Body of pancreas (tissue), 4 donors: ENCODE data around the gene NFIA. TPM values are rescaled to one million over a fixed set of nuclear protein-coding genes. Genes with fewer than 3 reads are reported as not detected.

Experiments used
- ATAC-seq: fragments of 150-250 bp; one replicate; pipeline ENCODE4 v1.9.1; 2016
- DNase-seq, 4 donors: peaks; one replicate each; pipeline ENCODE4 v3.0.0-alpha.2; 2019
- H3K27ac ChIP-seq, 4 donors: fragments of 200-600 bp; sonication (generic); 1 replicate in 3 of 4; 2 replicates in 1 of 4; pipeline versions ENCODE4 v1.5.1 to v1.6.1; 2016 to 2019; ENCODE audit warnings: mild to moderate bottlenecking in 1 of 4, mixed read lengths in 1 of 4, moderate library complexity in 1 of 4
- H3K27me3 ChIP-seq, 2 donors: fragments of 200-600 bp; sonication (generic); one replicate each; pipeline ENCODE4 v1.6.0; 2016; ENCODE audit warnings: mild to moderate bottlenecking in 1 of 2
- H3K36me3 ChIP-seq, 2 donors: fragments of 200-600 bp; sonication (generic); replicated peaks in 1 of 2; 2 replicates each; pipeline ENCODE4 v1.5.1; 2016; ENCODE audit warnings: low read depth in 2 of 2; ENCODE audit not compliant: insufficient read depth in 1 of 2
- H3K4me1 ChIP-seq: fragments of 200-600 bp; sonication (generic); one replicate; pipeline ENCODE4 v1.6.0; 2016
- H3K4me3 ChIP-seq, 2 donors: fragments of 200-600 bp; sonication (generic); 1 replicate in 1 of 2; 2 replicates in 1 of 2; pipeline ENCODE4 v1.5.1; 2016 to 2019
- H3K9me3 ChIP-seq, 3 donors: fragments of 200-600 bp; sonication (generic); 1 replicate in 2 of 3; 2 replicates in 1 of 3; pipeline ENCODE4 v1.5.1; 2016
- POLR2A ChIP-seq, 3 donors: fragments of 450-650 bp; IDR thresholded peaks; one replicate each; pipeline ENCODE4 v1.6.1; 2016; ENCODE audit warnings: antibody characterized with exemption in 3 of 3, mild to moderate bottlenecking in 2 of 3
- WGBS, 2 donors: methylation state at CpG; one replicate each; pipeline ENCODE4 v1.1.5; 2017; 5-methylcytosine and 5-hydroxymethylcytosine counted together
- intact Hi-C: fragments of 100-400 bp; cut with DNase I; formaldehyde crosslinking; loops from one replicate; pipeline ENCODE4 v1.15.1; 2023
- total RNA-seq, 2 donors: library from RNA; depleted of rRNA; stranded (reverse); fragments of >200 nt; gene quantifications; one replicate each; pipeline ENCODE4 v1.1.0, GENCODE V29; 2016
- TF ChIP-seq, protein P1 (sequence below), 7 experiments: fragments of 450-650 bp in 4 of 7; fragments of 200-600 bp in 3 of 7; sonication (generic) in 3 of 7; IDR thresholded peaks; one replicate each; pipeline ENCODE4 v1.5.1; 2016 to 2019; ENCODE audit warnings: antibody characterized with exemption in 7 of 7

NFIA gene
- total RNA-seq, 2 donors from 2014 or later, result 21.5 to 32.3 TPM

DNA sequence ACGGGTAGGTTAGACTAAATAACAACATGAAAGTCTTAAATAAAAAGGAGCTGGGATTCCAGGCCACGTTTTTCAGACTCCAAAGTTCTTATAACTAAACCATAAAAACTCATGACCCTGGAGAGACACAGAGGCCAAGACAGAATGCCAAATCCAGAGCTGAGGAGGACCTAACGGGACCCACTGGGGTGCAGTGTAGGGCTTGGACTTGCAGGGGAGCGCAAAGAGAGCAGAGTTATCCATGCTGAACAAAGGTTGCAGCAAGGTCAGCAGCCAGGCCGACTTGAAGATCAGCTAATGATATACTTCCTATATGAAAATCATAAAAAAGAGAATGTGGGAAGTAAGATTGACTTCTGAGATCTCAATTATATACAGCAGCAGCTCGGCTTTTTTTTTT lies 405.4 kb downstream of the NFIA start:
- ATAC-seq (no peak), DNase-seq (no peak)
- no peaks in the 10 kb centered on the region for H3K36me3 ChIP-seq
- no peak overlapping the region for H3K27ac ChIP-seq
- no peak overlapping the region for H3K4me3 ChIP-seq
- intact Hi-C loops, result no loop called here
- peaks cover 7% of the 10 kb centered on the region for H3K4me1 ChIP-seq
- H3K27me3 ChIP-seq, result no peaks in the 10 kb centered on the region
- TF ChIP-seq, protein P1, sequence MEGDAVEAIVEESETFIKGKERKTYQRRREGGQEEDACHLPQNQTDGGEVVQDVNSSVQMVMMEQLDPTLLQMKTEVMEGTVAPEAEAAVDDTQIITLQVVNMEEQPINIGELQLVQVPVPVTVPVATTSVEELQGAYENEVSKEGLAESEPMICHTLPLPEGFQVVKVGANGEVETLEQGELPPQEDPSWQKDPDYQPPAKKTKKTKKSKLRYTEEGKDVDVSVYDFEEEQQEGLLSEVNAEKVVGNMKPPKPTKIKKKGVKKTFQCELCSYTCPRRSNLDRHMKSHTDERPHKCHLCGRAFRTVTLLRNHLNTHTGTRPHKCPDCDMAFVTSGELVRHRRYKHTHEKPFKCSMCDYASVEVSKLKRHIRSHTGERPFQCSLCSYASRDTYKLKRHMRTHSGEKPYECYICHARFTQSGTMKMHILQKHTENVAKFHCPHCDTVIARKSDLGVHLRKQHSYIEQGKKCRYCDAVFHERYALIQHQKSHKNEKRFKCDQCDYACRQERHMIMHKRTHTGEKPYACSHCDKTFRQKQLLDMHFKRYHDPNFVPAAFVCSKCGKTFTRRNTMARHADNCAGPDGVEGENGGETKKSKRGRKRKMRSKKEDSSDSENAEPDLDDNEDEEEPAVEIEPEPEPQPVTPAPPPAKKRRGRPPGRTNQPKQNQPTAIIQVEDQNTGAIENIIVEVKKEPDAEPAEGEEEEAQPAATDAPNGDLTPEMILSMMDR (IDR thresholded peaks at IDR 0.05), result no peak
- no peak for TF ChIP-seq POLR2A (IDR thresholded peaks at IDR 0.05)
- WGBS, 2 donors, result 52 to 59% methylated on average over 6 of the region's 6 CpGs
- no peaks in the 10 kb centered on the region for H3K9me3 ChIP-seq

DNA sequence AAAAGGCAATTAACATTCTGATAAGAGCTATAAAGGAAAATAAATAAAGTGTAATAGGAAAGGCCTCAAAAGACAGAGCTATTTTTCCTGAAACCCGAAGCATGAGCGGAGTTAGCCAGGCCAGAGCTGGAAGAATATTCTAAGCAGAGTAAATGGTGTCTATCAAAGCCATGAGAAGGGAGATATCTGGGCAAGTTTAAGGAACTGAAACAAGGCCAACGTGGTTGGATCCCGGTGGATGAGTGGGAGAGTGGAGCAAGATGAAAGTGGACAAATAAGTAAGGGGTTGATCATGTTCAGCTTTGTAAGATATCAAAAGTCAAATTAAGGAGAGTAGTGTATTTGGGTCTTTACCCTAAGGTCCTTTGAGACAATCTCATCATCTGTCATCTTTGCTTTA lies 408.6 kb downstream of the NFIA start:
- TF ChIP-seq, protein P1 (IDR thresholded peaks at IDR 0.05), result no peak
- no peak for TF ChIP-seq POLR2A (IDR thresholded peaks at IDR 0.05)
- ATAC-seq (no peak), DNase-seq (no peak)
- Histone ChIP-seq H3K4me3 (no peak overlapping the region), H3K36me3 (no peaks in the 10 kb centered on the region), H3K27ac (no peak overlapping the region), H3K9me3 (no peaks in the 10 kb centered on the region), H3K4me1 (peaks cover 7% of the 10 kb centered on the region), H3K27me3 (no peaks in the 10 kb centered on the region)
- intact Hi-C loops, result no loop called here
- WGBS, 2 donors, result 73 to 77% methylated on average over 4 of the region's 4 CpGs

DNA sequence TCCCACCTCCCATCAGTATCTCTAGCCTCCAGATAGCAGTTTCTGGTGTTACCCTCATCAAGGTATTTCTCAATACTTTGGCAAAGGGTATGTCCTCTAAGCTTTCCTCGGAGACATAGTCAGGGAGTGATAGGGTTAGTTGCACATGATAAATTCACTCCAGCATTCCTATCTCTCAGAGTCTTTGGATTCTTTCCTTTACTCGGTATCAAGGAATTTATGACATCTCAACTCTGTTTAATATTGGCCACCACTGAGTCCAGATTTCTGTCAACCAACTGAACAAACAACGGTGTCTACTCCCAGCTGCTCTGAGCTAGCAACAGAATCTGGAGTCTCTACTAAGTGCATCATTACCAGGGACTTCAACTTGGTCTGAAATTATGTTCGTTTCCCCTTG lies 409.1 kb downstream of the NFIA start:
- no peaks in the 10 kb centered on the region for H3K9me3 ChIP-seq
- intact Hi-C loops, result no loop called here
- no peak overlapping the region for H3K27ac ChIP-seq
- H3K4me3 ChIP-seq, result no peak overlapping the region
- 27 to 33% methylated on average over 4 of the region's 4 CpGs for WGBS, 2 donors
- H3K27me3 ChIP-seq, result no peaks in the 10 kb centered on the region
- H3K4me1 ChIP-seq, result peaks cover 7% of the 10 kb centered on the region
- H3K36me3 ChIP-seq, result no peaks in the 10 kb centered on the region
- TF ChIP-seq POLR2A (IDR thresholded peaks at IDR 0.05), result no peak
- TF ChIP-seq, protein P1 (IDR thresholded peaks at IDR 0.05), result no peak
- DNase-seq (no peak), ATAC-seq (peak; percentile 42)

DNA sequence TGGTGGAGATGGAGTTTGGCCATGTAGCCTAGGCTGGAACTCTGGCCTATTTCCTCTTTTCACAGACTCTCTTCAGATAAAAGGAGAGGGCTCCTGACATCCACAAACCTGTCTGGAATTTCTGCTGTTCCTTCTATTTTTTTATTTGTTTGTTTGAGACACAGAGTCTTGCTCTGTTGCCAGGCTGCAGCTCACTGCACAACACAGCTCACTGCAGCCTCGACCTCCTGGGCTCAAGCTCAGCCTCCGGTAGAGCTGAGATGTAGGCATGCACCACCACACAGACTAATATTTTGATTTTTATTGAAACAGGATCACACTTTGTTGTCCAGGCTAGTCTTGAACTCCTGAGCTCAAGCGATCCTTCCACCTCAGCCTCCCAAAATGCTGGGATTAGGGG lies 411.6 kb downstream of the NFIA start:
- DNase-seq, result no peak
- H3K27ac ChIP-seq, result no peak overlapping the region
- intact Hi-C loops, result no loop called here
- H3K4me3 ChIP-seq, result no peak overlapping the region
- H3K9me3 ChIP-seq, result no peaks in the 10 kb centered on the region
- no peaks in the 10 kb centered on the region for H3K27me3 ChIP-seq
- H3K36me3 ChIP-seq, result no peaks in the 10 kb centered on the region
- H3K4me1 ChIP-seq, result peaks cover 7% of the 10 kb centered on the region
- ATAC-seq, result no peak
- WGBS, 2 donors, result 78 to 92% methylated on average over 3 of the region's 3 CpGs
- no peak for TF ChIP-seq POLR2A (IDR thresholded peaks at IDR 0.05)
- TF ChIP-seq, protein P1 (IDR thresholded peaks at IDR 0.05), result no peak

DNA sequence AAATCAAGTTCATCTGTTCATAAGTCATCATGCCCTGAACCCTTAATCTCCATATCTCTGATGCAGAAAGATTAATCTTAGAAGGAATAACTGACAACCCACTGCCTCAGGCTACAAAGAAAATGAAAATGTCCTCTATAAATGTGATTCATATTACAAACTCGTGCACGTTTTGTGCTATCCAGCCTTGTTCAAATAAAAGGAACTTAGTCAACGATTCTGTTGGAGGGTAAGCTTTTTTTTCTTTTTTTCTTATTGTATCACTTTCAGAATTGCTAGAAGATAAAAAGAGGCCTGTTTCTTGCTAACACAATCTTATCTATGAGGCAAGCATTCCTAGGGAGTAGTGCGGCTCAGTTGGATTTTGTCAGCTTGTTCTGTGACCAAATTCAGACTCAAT lies 414.1 kb downstream of the NFIA start:
- WGBS, 2 donors, result 39 to 45% methylated on average over 4 of the region's 4 CpGs
- DNase-seq, result no peak
- Histone ChIP-seq H3K9me3 (no peaks in the 10 kb centered on the region), H3K36me3 (no peaks in the 10 kb centered on the region), H3K27ac (no peak overlapping the region), H3K4me3 (no peak overlapping the region), H3K4me1 (peaks cover 4% of the 10 kb centered on the region), H3K27me3 (no peaks in the 10 kb centered on the region)
- ATAC-seq, result no peak
- intact Hi-C loops, result no loop called here
- TF ChIP-seq, protein P1 (IDR thresholded peaks at IDR 0.05), result no peak
- no peak for TF ChIP-seq POLR2A (IDR thresholded peaks at IDR 0.05)
